Activated CD8-positive, alpha-beta T cell treated with anti-CD3 and anti-CD28 coated beads for 36 hours (primary cell): ENCODE data around the gene PITX1. TPM values are rescaled to one million over a fixed set of nuclear protein-coding genes. Genes with fewer than 3 reads are reported as not detected.

ENCODE experiments used
- ATAC-seq: fragments of 200-7000 bp; cut with Tn5 transposase; one replicate; pipeline ENCODE4 v1.10.0; 2021; ENCODE audit warnings: mild to moderate bottlenecking, moderate library complexity
- CTCF ChIA-PET: fragments of 350-600 bp; sonication (Branson Sonifier 250); formaldehyde crosslinking; loops from one replicate; lab custom pipeline; 2021; ENCODE audit warnings: antibody characterized with exemption; lab: Charles Lee
- POLR2A ChIA-PET: fragments of 350-600 bp; sonication (Branson Sonifier 250); formaldehyde crosslinking; loops from one replicate; lab custom pipeline; 2021; ENCODE audit warnings: antibody characterized with exemption; lab: Charles Lee
- DNase-seq: peaks from one replicate; pipeline ENCODE4 v3.0.0-alpha.2; 2020
- H3K27ac Mint-ChIP-seq: one replicate; pipeline ENCODE4 v1.8.0; 2021; ENCODE audit warnings: mild to moderate bottlenecking, mixed read lengths
- H3K27me3 Mint-ChIP-seq: one replicate; pipeline ENCODE4 v1.8.0; 2021; ENCODE audit warnings: mixed read lengths
- H3K36me3 Mint-ChIP-seq: one replicate; pipeline ENCODE4 v1.8.0; 2021; ENCODE audit warnings: low read depth, mixed read lengths
- H3K4me1 Mint-ChIP-seq: one replicate; pipeline ENCODE4 v1.8.0; 2021; ENCODE audit warnings: low read depth, mixed read lengths
- H3K4me3 Mint-ChIP-seq: one replicate; pipeline ENCODE4 v1.8.0; 2021; ENCODE audit warnings: mild to moderate bottlenecking, moderate library complexity, mixed read lengths
- H3K9me3 Mint-ChIP-seq: one replicate; pipeline ENCODE4 v1.8.0; 2021; ENCODE audit warnings: mixed read lengths
- intact Hi-C: fragments of 100-400 bp; cut with micrococcal nuclease; formaldehyde crosslinking; loops from one replicate; pipeline ENCODE4 v1.10.0; 2022
- total RNA-seq, 2 experiments: library from RNA; stranded (reverse); gene quantifications; one replicate each; pipeline ENCODE4 v1.2.3, GENCODE V29; 2021
- TF ChIP-seq, protein P1 (sequence below): fragments of 200-600 bp; IDR thresholded peaks from one replicate; pipeline ENCODE4 v1.8.0; 2022; ENCODE audit warnings: antibody characterized with exemption, mild to moderate bottlenecking

The PITX1 gene
- total RNA-seq, 2 experiments from 2014 or later = 0.20 to 0.31 TPM

DNA sequence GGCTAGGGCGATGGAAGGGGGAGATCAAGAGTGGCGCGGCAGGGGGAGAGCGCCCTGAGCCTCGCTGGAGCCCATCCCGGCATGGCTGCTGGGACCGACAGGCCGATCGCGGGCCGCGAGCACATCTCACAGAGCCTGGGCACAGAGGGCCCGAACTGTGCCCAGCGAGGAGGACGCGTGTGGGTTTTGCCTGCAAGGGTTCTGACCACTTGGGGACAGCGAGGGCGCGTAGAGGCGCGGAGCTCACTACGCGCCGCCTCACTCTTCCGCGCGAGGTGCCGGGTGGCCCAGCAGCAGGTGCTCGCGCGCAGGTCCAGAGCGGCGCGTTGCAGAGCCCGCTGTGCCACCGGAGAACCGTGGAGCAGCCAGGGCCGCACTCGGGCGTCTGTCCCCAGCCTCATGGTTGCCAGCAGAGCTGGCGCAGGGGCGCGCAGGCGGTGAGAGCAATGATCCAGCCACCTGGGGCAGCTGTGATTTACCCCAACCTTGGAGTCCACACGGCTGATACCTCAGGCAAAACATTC is 16.3 kb upstream of the PITX1 start:
- CTCF ChIA-PET = no interaction called here
- peaks cover 56% of the 10 kb centered on the region for H3K27me3 Mint-ChIP-seq
- intact Hi-C loops = no loop called here

DNA sequence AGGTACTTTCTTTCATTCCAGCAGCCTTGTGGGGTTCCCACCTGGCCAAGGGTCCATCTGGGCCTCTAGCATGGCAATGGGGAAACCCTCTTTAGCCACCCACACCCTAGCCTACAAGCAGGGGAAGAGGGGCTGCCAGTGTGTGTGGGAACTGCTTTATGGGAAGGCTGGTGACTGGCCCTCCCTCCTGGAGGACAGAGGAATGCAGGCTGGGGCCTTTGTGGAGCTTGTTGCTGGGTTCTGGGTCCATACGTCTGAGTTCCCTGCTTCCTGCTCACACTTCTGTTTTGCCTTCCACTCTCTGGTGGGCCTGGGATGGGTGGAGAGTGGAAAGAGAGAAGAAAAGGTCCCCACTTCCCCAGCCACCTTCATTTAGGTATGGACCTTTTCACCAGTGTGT is 14.9 kb upstream of the PITX1 start:
- no peaks in the 10 kb centered on the region for H3K9me3 Mint-ChIP-seq
- ChIA-PET POLR2A (no interaction called here), CTCF (no interaction called here)
- ATAC-seq (no peak), DNase-seq (no peak)
- H3K27ac Mint-ChIP-seq = no peak overlapping the region
- intact Hi-C loops = no loop called here
- TF ChIP-seq, protein P1, sequence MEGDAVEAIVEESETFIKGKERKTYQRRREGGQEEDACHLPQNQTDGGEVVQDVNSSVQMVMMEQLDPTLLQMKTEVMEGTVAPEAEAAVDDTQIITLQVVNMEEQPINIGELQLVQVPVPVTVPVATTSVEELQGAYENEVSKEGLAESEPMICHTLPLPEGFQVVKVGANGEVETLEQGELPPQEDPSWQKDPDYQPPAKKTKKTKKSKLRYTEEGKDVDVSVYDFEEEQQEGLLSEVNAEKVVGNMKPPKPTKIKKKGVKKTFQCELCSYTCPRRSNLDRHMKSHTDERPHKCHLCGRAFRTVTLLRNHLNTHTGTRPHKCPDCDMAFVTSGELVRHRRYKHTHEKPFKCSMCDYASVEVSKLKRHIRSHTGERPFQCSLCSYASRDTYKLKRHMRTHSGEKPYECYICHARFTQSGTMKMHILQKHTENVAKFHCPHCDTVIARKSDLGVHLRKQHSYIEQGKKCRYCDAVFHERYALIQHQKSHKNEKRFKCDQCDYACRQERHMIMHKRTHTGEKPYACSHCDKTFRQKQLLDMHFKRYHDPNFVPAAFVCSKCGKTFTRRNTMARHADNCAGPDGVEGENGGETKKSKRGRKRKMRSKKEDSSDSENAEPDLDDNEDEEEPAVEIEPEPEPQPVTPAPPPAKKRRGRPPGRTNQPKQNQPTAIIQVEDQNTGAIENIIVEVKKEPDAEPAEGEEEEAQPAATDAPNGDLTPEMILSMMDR = no peak
- H3K4me1 Mint-ChIP-seq = no peaks in the 10 kb centered on the region
- H3K36me3 Mint-ChIP-seq = no peaks in the 10 kb centered on the region
- H3K4me3 Mint-ChIP-seq = no peak overlapping the region
- H3K27me3 Mint-ChIP-seq = peaks cover 55% of the 10 kb centered on the region

More for the DNA sequence above, 16.3 kb upstream of the PITX1 start:
- no peaks in the 10 kb centered on the region for H3K4me1 Mint-ChIP-seq
- POLR2A ChIA-PET = no interaction called here
- TF ChIP-seq, protein P1 = no peak
- no peaks in the 10 kb centered on the region for H3K36me3 Mint-ChIP-seq
- no peak overlapping the region for H3K4me3 Mint-ChIP-seq
- H3K27ac Mint-ChIP-seq = no peak overlapping the region
- H3K9me3 Mint-ChIP-seq = no peaks in the 10 kb centered on the region
- DNase-seq (no peak), ATAC-seq (no peak)

DNA sequence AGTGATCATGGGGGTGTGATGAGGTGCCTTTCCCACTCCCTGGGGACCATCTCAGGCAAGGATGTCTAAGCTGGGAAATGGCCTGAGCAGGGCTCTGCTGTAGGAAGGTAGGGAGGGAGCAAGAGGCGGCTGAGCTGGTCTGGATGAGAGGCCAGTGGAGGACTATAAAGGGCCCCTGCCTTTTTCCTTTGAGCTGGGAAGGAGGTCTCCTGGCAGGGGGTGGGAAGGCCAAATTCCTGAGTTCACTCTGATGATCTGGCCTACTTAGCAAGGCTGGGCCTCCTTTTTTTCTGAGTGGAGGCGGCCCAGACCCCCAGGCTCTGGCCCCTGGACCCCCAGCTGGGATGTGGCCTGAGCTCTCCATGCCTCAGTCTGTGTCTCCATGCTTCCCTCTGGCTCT is 14.3 kb upstream of the PITX1 start:
- intact Hi-C loops = no loop called here
- DNase-seq (no peak), ATAC-seq (no peak)
- ChIA-PET POLR2A (no interaction called here), CTCF (no interaction called here)
- Mint-ChIP-seq H3K27me3 (peaks cover 58% of the 10 kb centered on the region), H3K4me1 (no peaks in the 10 kb centered on the region), H3K9me3 (no peaks in the 10 kb centered on the region), H3K4me3 (no peak overlapping the region), H3K36me3 (no peaks in the 10 kb centered on the region), H3K27ac (no peak overlapping the region)
- TF ChIP-seq, protein P1 = no peak

DNA sequence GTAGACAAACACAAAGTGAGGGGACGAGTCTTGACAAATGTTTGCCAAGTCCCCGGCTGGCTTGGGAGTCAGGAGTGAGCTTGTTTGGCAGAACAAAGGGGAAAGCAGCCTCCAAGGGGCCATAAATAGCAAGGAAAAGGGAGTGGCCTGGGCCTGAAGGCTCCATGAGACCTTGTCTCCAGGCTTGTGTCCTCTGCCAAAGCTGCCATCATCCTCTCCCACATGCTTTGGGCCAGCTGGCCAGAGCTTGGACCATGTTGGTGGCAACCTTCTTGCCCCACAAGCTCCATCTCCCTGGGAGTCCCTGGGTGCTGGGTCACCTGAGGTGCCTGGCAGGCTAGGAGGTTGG is 13.3 kb upstream of the PITX1 start:
- ATAC-seq (no peak), DNase-seq (no peak)
- H3K9me3 Mint-ChIP-seq = no peaks in the 10 kb centered on the region
- ChIA-PET POLR2A (no interaction called here), CTCF (no interaction called here)
- H3K27me3 Mint-ChIP-seq = peaks cover 57% of the 10 kb centered on the region
- H3K4me1 Mint-ChIP-seq = no peaks in the 10 kb centered on the region
- intact Hi-C loops = no loop called here
- no peak overlapping the region for H3K27ac Mint-ChIP-seq
- H3K4me3 Mint-ChIP-seq = no peak overlapping the region
- no peaks in the 10 kb centered on the region for H3K36me3 Mint-ChIP-seq
- TF ChIP-seq, protein P1 = no peak

DNA sequence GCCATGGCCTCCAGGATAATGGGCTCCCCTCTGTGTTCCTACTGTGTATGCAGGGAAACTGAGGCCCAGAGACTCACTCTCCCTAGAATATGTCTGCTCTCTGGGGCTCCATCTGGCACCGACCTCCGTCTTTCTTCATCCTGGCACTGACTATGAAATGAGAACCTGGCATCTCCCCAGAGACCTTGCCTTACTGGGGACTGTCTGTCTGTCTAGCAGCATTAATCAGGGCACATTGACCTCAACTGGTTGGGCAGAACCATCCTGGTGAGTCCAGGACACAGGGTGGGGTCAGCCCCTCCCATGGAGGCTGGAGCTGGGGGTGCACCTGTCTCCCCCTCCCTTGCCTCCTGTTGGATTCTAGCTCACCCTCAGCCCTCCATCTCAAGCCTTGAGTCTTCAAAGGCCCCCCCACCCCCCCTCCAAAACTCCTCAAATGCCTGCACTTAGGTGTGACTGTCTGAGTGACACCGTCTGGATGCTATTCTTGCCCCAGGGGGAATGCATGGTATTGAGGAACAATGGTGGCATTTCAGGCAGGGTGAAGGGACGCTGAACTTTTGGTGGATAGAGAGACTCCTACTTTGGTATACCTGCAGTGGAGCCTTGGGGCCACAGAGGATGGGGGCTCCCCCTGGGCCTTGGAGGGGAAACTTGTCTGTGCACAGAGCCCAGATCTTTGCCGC is 12.8 kb upstream of the PITX1 start:
- ChIA-PET POLR2A (no interaction called here), CTCF (no interaction called here)
- no peak overlapping the region for H3K4me3 Mint-ChIP-seq
- TF ChIP-seq, protein P1 = no peak
- ATAC-seq = no peak
- H3K27me3 Mint-ChIP-seq = peaks cover 57% of the 10 kb centered on the region
- no peaks in the 10 kb centered on the region for H3K36me3 Mint-ChIP-seq
- DNase-seq = no peak
- H3K4me1 Mint-ChIP-seq = no peaks in the 10 kb centered on the region
- no peak overlapping the region for H3K27ac Mint-ChIP-seq
- H3K9me3 Mint-ChIP-seq = no peaks in the 10 kb centered on the region
- intact Hi-C loops = no loop called here
